Retina (tissue), 1 donor: ENCODE measurements around the gene PSENEN.

Experiments
- DNase-seq: peaks from one replicate; pipeline ENCODE4 v3.0.0-alpha.2; 2016

Gene PSENEN

GRCh38 chr19:35745328-35746086 lies at the start of gene PSENEN, which contains the start of gene U2AF1L4:
Gene PSENEN, plus strand, starts transcription at chr19:35745651. Its CDS starts 280 bp downstream, at chr19:35745931.
Gene U2AF1L4, minus strand, starts transcription at chr19:35745418. Its CDS starts 27 bp downstream, at chr19:35745391.
- peak; percentile 96 for DNase-seq

- DNase-seq = no peak
These were observed 49.5 kb upstream of the PSENEN start for GRCh38 chr19:35695895-35696422.

GRCh38 chr19:35696835-35697234 lies 48.6 kb upstream of the PSENEN start:
- no peak for DNase-seq

GRCh38 chr19:35702223-35703012 lies 43.0 kb upstream of the PSENEN start:
- DNase-seq = peak; percentile 96

GRCh38 chr19:35703343-35703742 lies 42.1 kb upstream of the PSENEN start:
- no peak for DNase-seq

GRCh38 chr19:35704218-35704617 lies 41.2 kb upstream of the PSENEN start, which contains the start of gene ZBTB32:
Gene ZBTB32, plus strand, starts transcription at chr19:35704558. Its CDS starts 10,069 bp downstream, at chr19:35714627.
- peak; percentile 51 for DNase-seq

- no peak for DNase-seq
These were observed 37.1 kb upstream of the PSENEN start for GRCh38 chr19:35708391-35708790.

- DNase-seq = no peak
These were observed 34.4 kb upstream of the PSENEN start for GRCh38 chr19:35710784-35711723.

- no peak for DNase-seq
These were observed 32.6 kb upstream of the PSENEN start for GRCh38 chr19:35712567-35713505.

- no peak for DNase-seq
These were observed 32.0 kb upstream of the PSENEN start for GRCh38 chr19:35713506-35713850.

GRCh38 chr19:35713904-35714495 lies 31.5 kb upstream of the PSENEN start:
- DNase-seq = no peak

GRCh38 chr19:35714601-35715354 lies 30.7 kb upstream of the PSENEN start:
- no peak for DNase-seq

GRCh38 chr19:35715355-35715809 lies 30.1 kb upstream of the PSENEN start:
- no peak for DNase-seq

GRCh38 chr19:35715981-35716800 lies 29.3 kb upstream of the PSENEN start:
- DNase-seq = no peak

GRCh38 chr19:35716801-35717664 lies 28.4 kb upstream of the PSENEN start:
- DNase-seq = peak; percentile 99

- DNase-seq = no peak
These were observed 27.6 kb upstream of the PSENEN start, which contains the start of gene KMT2B for GRCh38 chr19:35717665-35718344. Gene KMT2B, plus strand, starts transcription at chr19:35718003. Its CDS starts 16 bp downstream, at chr19:35718019.

GRCh38 chr19:35718345-35719041 lies 27.0 kb upstream of the PSENEN start:
- peak; percentile 40 for DNase-seq
